GM18499 (cell line): ENCODE data around the gene CRNN.

Source experiments
- ATAC-seq: cut with Tn5 transposase; IDR thresholded peaks from one replicate; pipeline ENCODE4 v1.9.1; 2021; ENCODE audit warnings: moderate number of reproducible peaks; ENCODE audit not compliant: insufficient read depth, unreplicated experiment

CRNN gene

DNA sequence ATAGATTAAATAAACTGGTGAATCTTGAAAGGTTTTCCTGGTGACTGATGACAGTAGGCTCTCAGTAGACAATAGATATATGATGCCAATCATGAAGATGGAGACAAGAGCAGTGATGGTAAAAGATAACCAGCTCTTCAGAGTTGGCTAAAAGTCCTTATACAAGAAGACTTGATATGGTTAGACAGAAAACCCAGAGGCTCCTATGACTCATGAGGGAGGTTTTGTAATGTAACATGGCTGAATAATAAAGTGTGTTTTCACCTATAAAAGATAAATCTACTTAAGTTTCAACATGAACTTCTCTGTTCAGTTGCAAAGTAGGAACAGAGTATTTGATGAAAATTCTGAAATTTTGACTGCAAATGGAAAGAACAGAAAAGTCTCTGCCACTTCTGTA lies 12.7 kb upstream of the CRNN start:
- no peak for ATAC-seq

DNA sequence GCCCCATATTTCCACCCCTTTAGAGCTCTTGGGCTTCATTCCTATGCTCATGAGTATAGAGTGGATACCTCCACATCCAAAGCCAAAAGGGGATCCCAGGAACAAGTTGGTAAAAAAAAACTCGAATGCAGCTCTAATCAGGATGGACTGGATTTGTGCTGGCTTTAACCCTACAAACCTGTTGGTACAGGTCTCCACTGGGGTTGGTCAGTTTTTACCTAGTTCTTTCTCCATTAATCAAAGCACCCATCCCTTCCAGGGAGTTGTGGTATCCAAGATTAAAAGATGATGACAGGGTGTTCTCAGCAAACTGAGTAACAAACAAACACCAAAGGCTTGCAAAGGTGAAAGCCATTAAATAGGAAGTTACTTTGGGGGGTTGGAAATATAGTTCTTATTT lies 5.9 kb upstream of the CRNN start:
- no peak for ATAC-seq

DNA sequence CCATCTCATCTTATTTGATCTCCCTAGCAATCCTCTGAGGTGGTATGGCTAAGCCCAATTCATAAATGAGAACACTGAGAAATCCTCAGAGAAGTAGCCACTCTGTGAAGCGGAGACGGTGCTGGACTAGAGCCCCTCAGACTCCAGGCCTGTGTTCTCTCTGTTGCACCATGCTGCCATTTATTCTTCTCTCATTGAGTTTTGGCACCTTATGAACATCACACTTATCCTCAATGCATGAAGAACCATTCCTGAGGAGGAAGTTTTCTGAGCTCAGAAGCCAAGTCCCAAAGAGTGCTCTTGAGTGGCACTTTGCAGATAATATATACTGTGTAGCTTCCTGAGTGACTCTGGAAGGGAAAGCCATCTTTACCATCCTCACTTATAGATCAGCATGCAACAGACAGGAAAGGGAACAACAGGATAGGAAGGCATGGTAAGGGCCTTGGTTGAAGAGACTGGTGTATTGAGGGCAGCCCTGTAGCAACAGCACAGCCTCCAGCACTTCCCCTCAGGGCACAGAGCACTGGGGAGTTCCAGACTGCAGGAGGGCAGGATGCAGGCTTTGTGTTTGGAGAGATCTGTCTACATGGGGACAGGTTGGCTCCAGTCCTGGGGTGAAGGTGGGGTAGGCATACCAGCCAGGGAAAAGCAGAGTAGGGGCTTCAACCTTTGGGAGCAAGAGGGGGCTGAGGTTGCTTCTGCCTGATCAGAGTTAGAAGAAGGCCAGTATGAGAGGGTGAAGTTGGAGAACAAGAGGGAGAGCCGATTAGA lies 1.6 kb upstream of the CRNN start:
- ATAC-seq = no peak

DNA sequence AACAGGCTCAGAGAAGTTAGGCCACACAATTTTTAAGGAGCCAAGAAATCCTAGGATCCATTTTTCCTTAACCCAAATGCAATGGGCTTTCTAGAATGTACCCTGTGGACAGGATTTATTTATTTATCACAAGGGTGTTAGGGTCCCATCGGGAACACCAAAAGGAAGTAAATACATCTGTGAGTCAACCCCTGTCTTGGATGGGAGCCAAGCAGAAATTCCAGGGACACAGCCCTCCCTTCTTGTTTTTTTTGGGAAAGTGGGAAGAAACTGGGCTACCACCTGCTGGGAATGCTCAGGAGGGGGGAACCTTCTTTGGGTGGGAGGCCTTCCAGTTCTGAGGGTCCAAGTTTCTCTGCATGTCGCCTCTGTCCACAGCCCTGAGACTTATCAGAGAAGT lies 1.3 kb downstream of the CRNN start:
- no peak for ATAC-seq

DNA sequence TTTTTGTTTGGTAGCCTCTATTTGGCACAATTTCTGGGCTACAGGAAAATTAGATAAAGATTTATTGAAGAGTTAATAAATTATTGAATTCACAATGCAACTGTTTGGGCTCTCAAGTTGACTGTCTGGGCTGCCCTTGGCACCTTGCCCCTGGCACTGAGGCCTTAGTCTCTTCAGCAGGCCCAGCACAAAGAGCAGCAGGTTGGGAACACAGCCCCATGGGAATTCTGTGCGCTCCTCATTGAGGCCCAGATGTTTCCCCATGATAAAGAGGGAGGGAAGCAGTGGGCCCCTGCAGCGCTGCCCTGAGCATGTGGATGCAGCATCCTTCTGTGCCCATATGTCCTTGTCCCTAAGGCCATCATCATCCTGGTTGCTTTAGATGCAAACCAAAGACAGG lies 2.9 kb downstream of the CRNN start:
- ATAC-seq = no peak

DNA sequence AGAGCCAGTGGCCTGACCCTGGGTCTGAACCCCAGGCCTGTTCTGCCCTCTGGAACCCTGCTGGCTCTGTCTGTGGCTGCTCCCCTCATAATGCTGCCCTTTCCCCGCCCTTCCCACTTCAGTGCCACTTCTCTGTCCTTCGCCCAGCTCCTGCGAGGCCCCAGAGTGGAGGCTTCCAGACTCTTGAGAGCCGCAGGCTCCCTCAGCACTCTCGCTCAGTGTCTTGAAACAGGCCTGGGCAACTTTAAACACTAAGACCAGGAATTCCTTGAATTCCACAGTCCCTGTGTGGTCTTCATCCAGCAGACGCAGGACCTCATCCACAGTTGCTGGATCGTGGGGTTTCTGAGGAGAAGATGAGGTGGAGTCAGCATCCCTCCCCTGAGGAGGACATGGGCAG lies 3.5 kb downstream of the CRNN start:
- ATAC-seq = no peak

DNA sequence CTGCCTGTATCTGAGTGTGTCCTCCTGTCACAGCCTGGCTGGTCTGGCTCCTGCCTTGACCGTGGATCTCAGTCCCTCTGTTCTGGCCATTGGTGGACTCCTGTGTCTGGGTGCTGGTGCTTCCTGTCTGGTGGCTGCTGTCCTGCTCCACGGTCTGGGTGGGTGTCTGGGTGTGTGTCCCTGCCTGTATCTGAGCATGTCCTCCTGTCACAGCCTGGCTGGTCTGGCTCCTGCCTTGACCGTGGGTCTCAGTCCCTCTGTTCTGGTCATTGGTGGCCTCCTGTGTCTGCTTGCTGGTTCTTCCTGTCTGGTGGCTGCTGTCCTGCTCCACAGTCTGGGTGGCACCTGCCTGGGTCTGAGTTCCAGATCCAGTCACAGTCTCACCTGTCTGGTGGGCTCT lies 4.0 kb downstream of the CRNN start:
- no peak for ATAC-seq

DNA sequence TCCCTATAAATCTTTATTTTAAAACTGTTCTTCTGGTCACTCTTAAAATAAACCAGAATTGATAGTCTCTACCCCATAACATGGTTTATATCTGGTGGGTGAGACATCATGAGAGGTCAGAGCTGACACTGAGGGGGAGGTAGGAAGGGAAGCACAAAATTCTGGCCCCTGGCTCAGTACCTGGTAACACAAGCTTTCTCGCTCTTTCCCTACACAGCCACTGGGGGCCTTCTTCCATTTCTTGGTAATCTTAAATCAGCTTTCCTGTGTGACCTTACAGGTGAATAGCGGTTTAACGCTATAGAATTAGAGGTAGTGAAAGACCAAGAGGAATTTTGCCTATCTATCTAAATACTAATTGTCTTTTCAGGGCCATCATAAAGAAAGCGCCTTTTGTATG lies 5.4 kb downstream of the CRNN start:
- ATAC-seq = no peak

DNA sequence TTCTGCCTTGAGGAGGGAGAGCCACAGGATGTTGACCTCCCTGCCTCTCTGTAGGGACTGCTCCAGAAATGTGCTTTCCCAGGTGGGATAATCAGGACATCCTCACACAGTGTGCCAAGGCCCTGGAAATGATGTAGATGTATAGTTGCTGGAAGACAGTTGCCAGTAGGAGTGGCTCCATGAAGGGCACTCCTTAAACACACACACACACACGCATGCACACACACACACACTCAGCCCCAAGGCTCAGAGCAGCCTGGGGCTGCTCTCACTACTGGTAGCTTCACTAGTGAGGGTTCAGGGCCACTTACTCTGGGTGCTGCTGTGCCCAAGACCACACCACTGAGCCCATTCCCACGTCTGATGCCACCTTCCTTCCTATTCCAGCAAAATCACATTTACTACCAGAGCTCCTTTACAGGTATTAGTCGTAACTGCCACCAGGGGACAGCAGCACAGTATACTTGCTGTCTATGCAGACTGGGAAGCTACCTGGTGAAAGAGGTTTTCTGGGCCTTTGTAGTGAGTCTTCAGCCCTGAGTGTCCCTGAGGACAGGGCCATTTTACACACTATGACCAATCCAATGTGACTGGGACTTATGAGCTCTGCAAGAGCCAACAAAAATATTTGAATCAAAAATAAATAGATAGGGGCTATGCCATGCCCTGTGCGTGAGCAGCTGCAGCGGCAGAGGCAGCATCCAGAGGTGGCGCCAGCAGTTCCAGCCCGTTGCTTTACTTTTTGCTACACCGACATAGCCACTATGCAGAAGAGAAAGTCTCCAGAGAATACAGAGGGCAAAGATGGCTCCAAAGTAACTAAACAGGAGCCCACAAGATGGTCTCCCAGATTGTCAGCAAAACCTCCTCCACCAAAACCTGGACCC lies 15.0 kb downstream of the CRNN start:
- no peak for ATAC-seq

DNA sequence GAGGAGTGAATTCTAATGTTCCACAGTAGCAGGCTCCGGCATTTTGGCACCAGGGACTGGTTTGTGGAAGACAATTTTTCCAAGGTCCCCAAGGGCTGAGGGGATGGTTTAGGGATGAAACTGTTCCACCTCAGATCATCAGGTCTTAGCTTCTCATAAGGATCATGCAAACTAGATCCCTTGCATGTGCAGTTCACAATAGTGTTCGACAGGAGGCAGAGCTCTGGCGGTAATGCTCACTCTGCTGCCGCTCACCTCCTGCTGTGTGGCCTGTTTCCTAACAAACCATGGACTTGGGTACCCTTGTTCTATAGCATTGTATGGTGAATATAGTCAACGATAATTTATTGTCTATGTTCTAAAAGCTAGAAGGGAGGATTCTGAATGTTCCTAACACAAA lies 16.6 kb downstream of the CRNN start:
- ATAC-seq = no peak

DNA sequence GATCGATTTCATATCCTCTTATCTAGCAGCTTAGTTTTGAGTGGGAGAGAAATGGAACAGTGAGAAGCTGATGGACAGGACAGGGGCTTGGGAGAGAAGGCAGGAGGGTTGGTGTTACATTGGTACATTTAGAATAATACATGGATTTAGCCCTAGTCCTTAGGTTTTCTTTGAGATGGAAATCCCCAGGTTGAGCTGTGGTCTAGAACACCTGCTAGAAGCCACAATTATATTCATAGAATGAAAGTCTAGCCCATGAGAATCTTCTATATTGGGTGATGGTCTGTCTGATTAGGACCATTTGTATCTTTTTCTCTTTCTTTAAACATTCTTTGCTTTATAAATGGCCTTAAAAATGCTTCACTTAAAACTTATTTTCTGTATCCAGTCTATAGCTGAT lies 19.9 kb downstream of the CRNN start:
- no peak for ATAC-seq

DNA sequence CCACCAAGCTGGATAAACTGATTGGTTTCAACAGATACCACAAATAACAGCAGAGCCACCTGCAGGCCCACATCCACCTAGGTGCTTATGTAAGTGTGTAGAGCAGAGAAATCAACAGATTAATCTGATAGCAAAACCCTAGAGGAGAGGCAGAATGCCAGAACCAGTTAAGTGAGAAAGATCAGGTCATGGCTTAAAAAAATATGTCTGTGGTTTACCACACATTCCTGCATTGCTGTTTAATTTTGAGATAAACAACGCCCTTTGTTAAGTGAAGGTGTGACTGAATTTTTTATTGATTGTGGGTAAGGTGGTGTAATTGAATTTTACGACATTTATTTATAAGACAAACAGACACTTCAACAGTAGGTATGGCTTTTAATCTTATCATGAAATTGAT lies 21.2 kb downstream of the CRNN start:
- ATAC-seq = no peak

DNA sequence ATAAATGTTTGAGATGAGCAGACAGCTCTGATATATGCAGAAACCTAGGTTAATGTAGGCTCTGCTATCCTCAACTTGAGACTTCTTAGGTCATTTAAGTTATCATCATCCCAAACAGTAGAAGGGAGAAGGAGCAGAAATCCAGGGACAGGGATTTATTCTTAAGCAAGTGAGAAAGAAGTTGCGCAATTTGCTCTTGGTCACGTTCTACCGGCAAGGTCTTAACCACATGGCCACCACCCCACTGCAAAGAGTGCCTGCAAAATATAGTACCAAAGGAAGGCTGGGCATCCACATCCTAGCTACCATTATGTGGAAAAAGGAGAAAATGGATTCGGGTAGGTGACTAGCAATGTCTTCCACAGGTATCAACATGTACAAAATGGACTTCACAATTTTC lies 25.2 kb downstream of the CRNN start:
- no peak for ATAC-seq

DNA sequence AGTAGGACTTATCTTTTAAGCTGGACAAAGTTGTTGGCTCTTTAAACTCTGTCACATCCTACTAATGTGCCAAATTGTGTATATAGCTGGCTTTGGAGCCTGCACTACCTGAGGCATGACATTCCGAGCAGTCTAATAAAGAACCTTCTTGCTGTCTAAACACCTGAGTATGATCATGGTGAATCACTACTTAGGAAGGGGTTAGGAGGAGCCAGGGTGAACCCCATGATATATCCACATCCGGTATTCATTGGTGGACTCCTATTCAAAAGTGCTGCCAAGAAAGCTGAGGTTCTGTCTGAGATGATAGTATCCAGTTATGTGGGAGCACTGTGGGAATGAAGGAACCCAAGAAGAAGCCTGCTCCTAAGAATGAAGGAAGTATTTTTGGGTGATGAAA lies 27.1 kb downstream of the CRNN start:
- no peak for ATAC-seq

DNA sequence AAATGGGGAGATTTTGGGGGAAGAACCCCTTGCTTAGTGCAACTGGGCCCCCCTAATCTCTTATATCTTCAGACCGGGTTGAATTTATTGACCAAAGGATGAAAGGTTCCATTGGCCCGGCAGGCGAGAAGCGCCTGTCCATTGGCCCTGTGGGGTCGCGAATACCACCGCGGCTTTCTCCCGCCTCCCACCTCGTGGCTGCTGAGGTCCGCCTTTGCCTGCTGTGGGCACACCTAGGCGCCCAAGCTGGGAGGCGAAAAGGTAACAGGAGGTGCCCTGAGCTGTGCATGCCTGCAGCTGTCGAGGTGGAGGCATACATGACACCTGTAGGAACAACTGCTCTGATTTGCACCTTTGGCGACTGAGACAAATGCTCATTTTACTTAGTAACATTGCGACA lies 33.1 kb downstream of the CRNN start:
- ATAC-seq = no peak

DNA sequence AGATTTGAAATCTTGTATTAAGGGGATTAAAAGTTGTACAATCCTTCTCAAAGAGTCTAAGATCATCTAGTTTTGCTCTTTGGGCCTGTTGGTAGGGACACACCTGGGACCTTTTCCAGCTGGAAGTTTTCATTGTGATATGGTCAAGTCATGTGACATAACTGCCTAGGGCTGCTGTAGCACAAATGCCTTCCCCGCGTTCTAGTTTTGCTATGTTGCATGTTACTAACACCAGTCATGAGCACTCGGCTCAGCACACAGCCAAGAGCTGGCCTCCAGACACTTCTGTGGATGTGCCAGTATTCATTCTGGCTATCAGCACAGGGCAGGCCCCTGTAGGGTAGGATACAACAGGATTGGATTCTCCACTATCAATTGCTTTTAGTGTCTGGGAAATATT lies 39.6 kb downstream of the CRNN start:
- no peak for ATAC-seq

DNA sequence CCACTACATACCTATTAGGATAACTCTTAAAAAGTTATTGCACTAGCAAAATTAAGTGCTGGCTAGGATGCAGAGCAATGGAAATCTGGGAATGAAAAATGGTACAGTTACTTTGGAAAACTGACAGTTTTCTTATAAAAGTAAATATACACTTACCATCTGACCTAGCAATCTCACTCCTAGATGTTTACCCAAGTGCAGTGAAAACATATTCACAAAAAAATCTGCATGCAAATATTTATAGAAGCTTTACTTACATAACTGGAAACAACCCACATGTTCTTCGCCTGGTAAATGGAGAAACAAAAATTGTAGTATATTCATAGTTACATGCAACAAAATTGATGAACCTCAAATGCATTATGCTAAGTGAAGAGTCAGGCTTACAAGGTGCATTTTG lies 41.4 kb downstream of the CRNN start:
- ATAC-seq = no peak

DNA sequence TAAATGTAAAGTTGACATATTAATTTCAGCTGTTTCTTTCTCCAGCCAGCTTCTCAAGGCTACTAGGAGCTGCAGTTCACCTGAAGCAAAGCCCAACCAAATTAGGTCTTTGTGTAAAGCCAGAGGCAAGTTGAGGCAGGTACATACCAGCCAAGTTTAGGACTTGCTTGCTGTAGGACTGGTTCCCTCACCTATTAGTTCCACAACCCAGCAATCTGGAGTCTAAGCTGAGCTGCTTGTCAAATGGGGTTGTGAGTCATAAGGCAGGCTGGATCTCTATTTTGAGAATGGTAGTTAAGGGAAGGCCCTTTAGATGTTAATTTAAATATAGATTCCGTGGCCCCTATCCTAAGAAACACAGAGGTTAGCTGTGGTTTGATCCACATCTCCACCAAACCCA lies 46.6 kb downstream of the CRNN start:
- no peak for ATAC-seq

DNA sequence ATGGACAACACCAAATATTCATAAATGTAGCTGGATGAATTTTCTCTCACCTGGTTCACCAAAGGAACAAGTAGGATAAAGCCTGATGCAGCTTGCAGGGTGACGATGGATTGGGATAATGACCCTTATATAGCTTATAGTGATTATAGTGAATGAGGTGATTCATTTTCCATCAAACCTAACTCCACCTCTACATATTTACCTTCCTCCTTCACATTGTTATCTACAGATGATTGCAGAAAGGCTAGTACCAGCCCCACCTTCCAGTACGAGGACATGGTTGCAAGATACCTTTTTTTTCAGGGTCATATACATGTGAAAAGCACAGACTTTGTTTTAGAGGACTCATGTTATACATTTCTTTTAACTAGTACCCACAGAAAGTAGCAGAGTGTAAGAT lies 54.2 kb downstream of the CRNN start, which contains the start of gene FLG2:
Gene FLG2, minus strand, starts transcription at position 101 of the 400 bp plus-strand sequence. CDS start 1,122 bp downstream, outside the sequence.
- no peak for ATAC-seq
